Liver (tissue), 3 donors: ENCODE results near the gene PNKD.

Source experiments
- ATF3 ChIP-seq: IDR thresholded peaks from 2 replicates; pipeline ENCODE4 v1.6.1; 2016; ENCODE audit warnings: antibody characterized with exemption
- JUND ChIP-seq, 2 donors: IDR thresholded peaks; 2 replicates each; pipeline ENCODE4 v1.6.1; 2016; ENCODE audit warnings: antibody characterized with exemption in 2 of 2
- RAD21 ChIP-seq, 2 donors: IDR thresholded peaks; 2 replicates each; pipeline ENCODE4 v1.6.1; 2016; ENCODE audit warnings: antibody characterized with exemption in 2 of 2, mild to moderate bottlenecking in 2 of 2
- TAF1 ChIP-seq: conservative IDR thresholded peaks from 2 replicates; pipeline ENCODE4 v1.6.1; 2016; ENCODE audit warnings: antibody characterized with exemption, mild to moderate bottlenecking
- YY1 ChIP-seq: IDR thresholded peaks from 2 replicates; pipeline ENCODE4 v1.6.1; 2016; ENCODE audit warnings: antibody characterized with exemption, mild to moderate bottlenecking
- ZBTB33 ChIP-seq: IDR thresholded peaks from 2 replicates; pipeline ENCODE4 v1.6.1; 2016; ENCODE audit warnings: antibody characterized with exemption
- TF ChIP-seq, protein P1 (sequence below): fragments of 150-350 bp; IDR thresholded peaks from 2 replicates; pipeline ENCODE4 v1.5.1; 2017; ENCODE audit warnings: improper control_type of control experiment, low read depth, low read length; ENCODE audit not compliant: missing input control
- TF ChIP-seq, protein P2 (sequence below): IDR thresholded peaks from 2 replicates; pipeline ENCODE4 v1.6.1; 2016; ENCODE audit warnings: antibody characterized with exemption
- donor health status: healthy.
- donor health status: healthy.

DNA sequence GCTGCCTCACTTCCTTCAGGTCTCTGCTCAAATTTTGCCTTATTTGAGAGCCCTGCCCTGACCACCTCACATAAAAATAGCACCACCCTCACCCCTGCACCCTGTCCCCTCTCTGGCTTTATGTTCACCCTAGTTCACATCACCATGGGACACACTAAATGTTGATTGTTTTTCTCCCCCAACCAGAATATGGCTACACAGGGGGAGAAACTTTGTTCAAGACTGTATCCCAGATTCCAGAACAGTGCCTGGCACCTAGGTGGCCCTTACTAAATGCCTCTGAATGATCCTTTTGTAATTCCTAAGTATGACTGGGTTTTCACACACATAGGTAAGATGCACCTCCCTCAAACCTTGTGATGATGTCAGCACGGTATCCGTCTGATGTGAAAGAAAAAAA is 58.0 kb downstream of the PNKD start:
- TF ChIP-seq TAF1 (no peak), RAD21 (IDR thresholded peaks at IDR 0.05) (no peak), ZBTB33 (no peak), JUND (IDR thresholded peaks at IDR 0.05) (no peak), ATF3 (no peak), YY1 (no peak)
- TF ChIP-seq, protein P1, sequence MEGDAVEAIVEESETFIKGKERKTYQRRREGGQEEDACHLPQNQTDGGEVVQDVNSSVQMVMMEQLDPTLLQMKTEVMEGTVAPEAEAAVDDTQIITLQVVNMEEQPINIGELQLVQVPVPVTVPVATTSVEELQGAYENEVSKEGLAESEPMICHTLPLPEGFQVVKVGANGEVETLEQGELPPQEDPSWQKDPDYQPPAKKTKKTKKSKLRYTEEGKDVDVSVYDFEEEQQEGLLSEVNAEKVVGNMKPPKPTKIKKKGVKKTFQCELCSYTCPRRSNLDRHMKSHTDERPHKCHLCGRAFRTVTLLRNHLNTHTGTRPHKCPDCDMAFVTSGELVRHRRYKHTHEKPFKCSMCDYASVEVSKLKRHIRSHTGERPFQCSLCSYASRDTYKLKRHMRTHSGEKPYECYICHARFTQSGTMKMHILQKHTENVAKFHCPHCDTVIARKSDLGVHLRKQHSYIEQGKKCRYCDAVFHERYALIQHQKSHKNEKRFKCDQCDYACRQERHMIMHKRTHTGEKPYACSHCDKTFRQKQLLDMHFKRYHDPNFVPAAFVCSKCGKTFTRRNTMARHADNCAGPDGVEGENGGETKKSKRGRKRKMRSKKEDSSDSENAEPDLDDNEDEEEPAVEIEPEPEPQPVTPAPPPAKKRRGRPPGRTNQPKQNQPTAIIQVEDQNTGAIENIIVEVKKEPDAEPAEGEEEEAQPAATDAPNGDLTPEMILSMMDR, result no peak
- TF ChIP-seq, protein P2, sequence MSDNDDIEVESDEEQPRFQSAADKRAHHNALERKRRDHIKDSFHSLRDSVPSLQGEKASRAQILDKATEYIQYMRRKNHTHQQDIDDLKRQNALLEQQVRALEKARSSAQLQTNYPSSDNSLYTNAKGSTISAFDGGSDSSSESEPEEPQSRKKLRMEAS, result no peak
